ENCODE results near the gene TOR1AIP2. TPM values are rescaled to one million over a fixed set of nuclear protein-coding genes. Genes with fewer than 3 reads are reported as not detected.

TOR1AIP2 gene
- total and polyA plus RNA-seq, 2 of the 8 experiments (the other 6 are each of a cell fraction or from before 2014, with no cell fraction given) = 12.1 to 75.2 TPM

DNA sequence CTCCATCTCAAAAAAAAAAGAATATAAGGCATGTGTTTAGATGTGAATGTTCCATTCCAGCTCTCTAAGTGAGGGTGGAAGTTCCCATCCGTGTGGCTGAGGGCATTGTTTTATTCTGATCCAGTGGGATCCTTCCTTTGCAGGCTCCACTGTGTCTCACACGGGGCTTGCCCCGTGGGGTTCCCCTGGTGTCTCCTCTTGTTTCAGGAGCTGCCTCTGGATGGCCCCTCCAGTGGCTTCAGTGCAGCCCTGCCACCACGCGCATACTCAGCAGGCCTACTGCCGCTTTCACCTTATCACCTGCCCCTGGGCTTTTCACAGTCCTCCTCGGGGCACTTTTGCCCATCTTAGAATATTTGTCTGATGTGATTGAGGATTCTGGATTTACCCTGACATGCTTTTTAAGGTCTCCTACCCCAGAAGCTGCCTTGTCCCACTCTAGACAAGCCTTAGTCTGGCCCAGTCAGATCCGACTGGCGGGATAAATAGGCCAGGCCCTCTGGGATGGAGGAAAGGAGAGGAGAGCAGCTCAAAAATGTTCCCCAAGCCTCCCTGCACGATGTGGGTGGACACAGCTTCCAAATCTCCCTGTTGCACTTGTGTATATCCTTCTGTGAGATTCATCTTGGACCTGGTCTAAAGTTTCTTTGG, 79.3 kb downstream of the TOR1AIP2 start:
- Histone ChIP-seq H3K23me2 (ENCODE audit: low read depth, low read length) (no peaks in the 10 kb centered on the region), H3K36me3 (ENCODE audit: control insufficient read depth in 2 of 4, insufficient read depth in 4 of 4, low read length in 3 of 4) (no peaks in the 10 kb centered on the region), H2BK15ac (ENCODE audit: low read length) (no peak overlapping the region), H2BK5ac (ENCODE audit: low read depth, low read length) (no peak overlapping the region), H2BK20ac (ENCODE audit: low read length) (no peak overlapping the region), H3K4me1 (replicated peaks in 1 of 4; ENCODE audit: control insufficient read depth in 3 of 4, insufficient read depth in 4 of 4, low read length in 3 of 4) (no peaks in the 10 kb centered on the region; a peak in 1 of 7 replicates), H3K4me2 (ENCODE audit: insufficient read depth in 1 of 2, low read depth in 2 of 2, low read length in 2 of 2) (no peak overlapping the region), H3K79me2 (ENCODE audit: control insufficient read depth in 1 of 2, insufficient read depth in 2 of 2, low read length in 2 of 2) (no peaks in the 10 kb centered on the region), H3K14ac (ENCODE audit: insufficient read length) (no peak overlapping the region), H2AK5ac (ENCODE audit: low read depth, low read length) (no peak overlapping the region), H3K23ac (ENCODE audit: insufficient read length) (no peak overlapping the region), H3K27me3 (replicated peaks in 1 of 4; ENCODE audit: control insufficient read depth in 3 of 4, extremely low read depth in 1 of 4, insufficient read depth in 3 of 4, low read length in 3 of 4) (no peaks in the 10 kb centered on the region), H4K20me1 (replicated peaks in 1 of 2; ENCODE audit: control insufficient read depth in 1 of 2, insufficient read depth in 2 of 2, low read length in 2 of 2) (no peaks in the 10 kb centered on the region), H4K91ac (replicated peaks; ENCODE audit: insufficient read length, low read length) (no peak overlapping the region), H3K18ac (ENCODE audit: extremely low read depth, low read length) (no peak overlapping the region), H3K9me3 (ENCODE audit: insufficient read depth in 2 of 2, low read depth in 1 of 2, low read length in 1 of 2) (no peaks in the 10 kb centered on the region), H4K5ac (ENCODE audit: insufficient read length, low read depth, low read length) (no peak overlapping the region), H3K56ac (replicated peaks; ENCODE audit: insufficient read length, low read depth, low read length) (no peak overlapping the region), H3K27ac (ENCODE audit: low read depth, low read length) (no peak overlapping the region), H3K79me1 (ENCODE audit: low read depth, low read length) (no peaks in the 10 kb centered on the region), H3K4me3 (ENCODE audit: extremely low read depth in 1 of 4, insufficient read depth in 2 of 4, low read depth in 3 of 4, low read length in 4 of 4) (no peak overlapping the region), H2AFZ (ENCODE audit: low read length) (no peak overlapping the region), H3K4ac (replicated peaks; ENCODE audit: insufficient read length, low read depth, low read length) (no peak overlapping the region), H2BK12ac (ENCODE audit: low read depth, low read length) (no peak overlapping the region), H4K8ac (ENCODE audit: extremely low read depth, insufficient read depth, low read length) (0 out of 2 replicates have a peak overlapping the region, but pooled peaks have one; percentile 51), H3K9ac (replicated peaks in 1 of 4; ENCODE audit: extremely low read depth in 1 of 4, low read depth in 3 of 4, low read length in 3 of 4) (no peak overlapping the region), H2BK120ac (replicated peaks; ENCODE audit: low read depth, low read length) (no peak overlapping the region)
- CTCF ChIA-PET (ENCODE audit: partially characterized antibody) = interaction anchor here (1.0 to 7.0 kb wide), 5 partner anchors 10 to 93 kb away, joined by 3 to 74 read pairs (median 7); no protein-coding TSS in a partner anchor
- DNase-seq (ENCODE audit: low read depth in 1 of 2, low spot score in 2 of 2) (no peak), FAIRE-seq (no peak)
- 89% methylated on average over 10 of the region's 10 CpGs; no CpG with 5 or more reads in 1 of the 2 experiments for WGBS, 2 experiments (ENCODE audit: extremely low coverage in 1 of 2, insufficient coverage in 1 of 2, insufficient read length in 1 of 2, insufficient replicate concordance in 2 of 2, low coverage in 1 of 2, low lambda C conversion rate in 2 of 2, missing lambda C conversion rate in 1 of 2)
- POLR2A ChIA-PET (ENCODE audit: partially characterized antibody) = interaction anchor here (0.8 to 1.1 kb wide), 2 partner anchors 11 to 88 kb away, joined by 3 read pairs; no protein-coding TSS in a partner anchor
- TF ChIP-seq CTCF (IDR thresholded peaks at IDR 0.05; ENCODE audit: control extremely low read depth in 1 of 3, insufficient read depth in 1 of 3, low read depth in 1 of 3, low read length in 3 of 3) = no peak
- TF ChIP-seq GABPA (IDR thresholded peaks at IDR 0.05; ENCODE audit: borderline replicate concordance, insufficient read depth, low read length) = no peak
- TF ChIP-seq GTF2F1 (IDR thresholded peaks at IDR 0.05; ENCODE audit: borderline replicate concordance, low read depth, low read length) = no peak
- TF ChIP-seq E2F6 (IDR thresholded peaks at IDR 0.05) = no peak
- no peak for TF ChIP-seq NRF1 (IDR thresholded peaks at IDR 0.05; ENCODE audit: low read depth, low read length)
- TF ChIP-seq CHD1 (IDR thresholded peaks at IDR 0.05; ENCODE audit: low read depth, low read length) = no peak
- no peak for TF ChIP-seq TAF1 (IDR thresholded peaks at IDR 0.05; ENCODE audit: low read depth, low read length)
- TF ChIP-seq, protein P1, sequence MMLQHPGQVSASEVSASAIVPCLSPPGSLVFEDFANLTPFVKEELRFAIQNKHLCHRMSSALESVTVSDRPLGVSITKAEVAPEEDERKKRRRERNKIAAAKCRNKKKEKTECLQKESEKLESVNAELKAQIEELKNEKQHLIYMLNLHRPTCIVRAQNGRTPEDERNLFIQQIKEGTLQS (IDR thresholded peaks at IDR 0.05; ENCODE audit: insufficient read depth, low read depth, low read length) = no peak
- no peak for TF ChIP-seq CBX8 (IDR thresholded peaks at IDR 0.05; ENCODE audit: borderline replicate concordance, low read depth, low read length)

Data from H1 (cell line).